Trophoblast cell (in vitro differentiated cells and primary cell): ENCODE data around the gene KAT6B. TPM values are rescaled to one million over a fixed set of nuclear protein-coding genes. Genes with fewer than 3 reads are reported as not detected.
"Not testable (repeated sequence)": the region's sequence is repeated elsewhere in the genome, so short reads cannot be mapped to it uniquely, and the experiment has no call there.

Experiments
- DNase-seq, 2 donors: peaks; one replicate each; pipeline ENCODE4 v3.0.0-alpha.2; 2016
- H2AFZ ChIP-seq: 2 replicates; pipeline ENCODE4 v1.6.1; 2013; ENCODE audit warnings: low read length, moderate library complexity, mild to moderate bottlenecking; ENCODE audit not compliant: insufficient read depth, poor library complexity
- H2AK5ac ChIP-seq: 2 replicates; pipeline ENCODE4 v1.6.1; 2013; ENCODE audit warnings: mild to moderate bottlenecking, low read length
- H2BK120ac ChIP-seq: 2 replicates; pipeline ENCODE4 v1.6.1; 2013; ENCODE audit warnings: low read length, mild to moderate bottlenecking, moderate library complexity; ENCODE audit not compliant: insufficient read depth, poor library complexity
- H2BK12ac ChIP-seq: 2 replicates; pipeline ENCODE4 v1.6.1; 2013; ENCODE audit warnings: mild to moderate bottlenecking, low read length, moderate library complexity
- H2BK5ac ChIP-seq: 2 replicates; pipeline ENCODE4 v1.6.1; 2013; ENCODE audit warnings: low read length, low read depth, moderate library complexity, mild to moderate bottlenecking; ENCODE audit not compliant: poor library complexity
- H3K14ac ChIP-seq: 2 replicates; pipeline ENCODE4 v1.6.1; 2013; ENCODE audit warnings: mild to moderate bottlenecking, low read length
- H3K18ac ChIP-seq: 2 replicates; pipeline ENCODE4 v1.6.1; 2013; ENCODE audit warnings: mild to moderate bottlenecking, low read length
- H3K23ac ChIP-seq: 2 replicates; pipeline ENCODE4 v1.6.1; 2013; ENCODE audit warnings: low read length
- H3K27ac ChIP-seq: 2 replicates; pipeline ENCODE4 v1.5.1; 2013; ENCODE audit warnings: low read depth, mild to moderate bottlenecking, inconsistent platforms, low read length, moderate library complexity
- H3K27me3 ChIP-seq: 2 replicates; pipeline ENCODE4 v1.6.1; 2013; ENCODE audit warnings: inconsistent platforms, mild to moderate bottlenecking, low read length, moderate library complexity; ENCODE audit not compliant: insufficient read depth
- H3K36me3 ChIP-seq, 2 experiments: 1 replicate in 1 of 2; 2 replicates in 1 of 2; pipeline ENCODE4 v1.6.1; 2013; ENCODE audit warnings: low read length in 2 of 2, mild to moderate bottlenecking in 2 of 2, moderate library complexity in 1 of 2; ENCODE audit not compliant: insufficient read depth in 2 of 2, control insufficient read depth in 1 of 2
- H3K4ac ChIP-seq: 2 replicates; pipeline ENCODE4 v1.6.1; 2013; ENCODE audit warnings: low read depth, mild to moderate bottlenecking, low read length, moderate library complexity
- H3K4me1 ChIP-seq, 2 experiments: 1 replicate in 1 of 2; 2 replicates in 1 of 2; pipeline ENCODE4 v1.6.1; 2013; ENCODE audit warnings: low read length in 2 of 2, mild to moderate bottlenecking in 2 of 2, moderate library complexity in 1 of 2; ENCODE audit not compliant: insufficient read depth in 2 of 2, control insufficient read depth in 1 of 2
- H3K4me2 ChIP-seq: 2 replicates; pipeline ENCODE4 v1.6.1; 2013; ENCODE audit warnings: inconsistent platforms, mild to moderate bottlenecking, low read length, moderate library complexity
- H3K4me3 ChIP-seq: 2 replicates; pipeline ENCODE4 v1.5.1; 2013; ENCODE audit warnings: mild to moderate bottlenecking, low read depth, low read length, inconsistent platforms
- H3K79me1 ChIP-seq: one replicate; pipeline ENCODE4 v1.6.1; 2013; ENCODE audit warnings: low read length
- H3K79me2 ChIP-seq: 2 replicates; pipeline ENCODE4 v1.6.1; 2013; ENCODE audit warnings: low read length, mild to moderate bottlenecking; ENCODE audit not compliant: control insufficient read depth, insufficient read depth, poor library complexity
- H3K9ac ChIP-seq: 2 replicates; pipeline ENCODE4 v1.6.1; 2013; ENCODE audit warnings: mild to moderate bottlenecking, low read length
- H3K9me3 ChIP-seq: 2 replicates; pipeline ENCODE4 v1.6.1; 2013; ENCODE audit warnings: low read depth, mild to moderate bottlenecking, control low read depth, inconsistent platforms, low read length; ENCODE audit not compliant: insufficient read depth
- H4K12ac ChIP-seq: 2 replicates; pipeline ENCODE4 v1.6.1; 2013; ENCODE audit warnings: low read depth, mild to moderate bottlenecking, low read length, moderate library complexity
- H4K8ac ChIP-seq: 2 replicates; pipeline ENCODE4 v1.6.1; 2013; ENCODE audit warnings: low read depth, mild to moderate bottlenecking, low read length, moderate library complexity
- H4K91ac ChIP-seq: one replicate; pipeline ENCODE4 v1.6.1; 2013; ENCODE audit warnings: low read depth, mild to moderate bottlenecking, low read length, moderate library complexity
- WGBS: extraction: QIAGEN DNeasy Blood & Tissue Kit; methylation state at CpG from one replicate; pipeline ENCODE4 v1.1.7; 2013; ENCODE audit warnings: missing lambda C conversion rate; ENCODE audit not compliant: insufficient read length, insufficient coverage; ENCODE audit errors: extremely low coverage; 5-methylcytosine and 5-hydroxymethylcytosine counted together
- polyA plus RNA-seq: library from polyadenylated mRNA; stranded (reverse); fragments of 200-250 nt; gene quantifications from 2 replicates; pipeline ENCODE4 v1.2.3, GENCODE V29; 2013

Gene KAT6B
- polyA plus RNA-seq: 5.8 and 6.2 TPM in 2 replicates

DNA sequence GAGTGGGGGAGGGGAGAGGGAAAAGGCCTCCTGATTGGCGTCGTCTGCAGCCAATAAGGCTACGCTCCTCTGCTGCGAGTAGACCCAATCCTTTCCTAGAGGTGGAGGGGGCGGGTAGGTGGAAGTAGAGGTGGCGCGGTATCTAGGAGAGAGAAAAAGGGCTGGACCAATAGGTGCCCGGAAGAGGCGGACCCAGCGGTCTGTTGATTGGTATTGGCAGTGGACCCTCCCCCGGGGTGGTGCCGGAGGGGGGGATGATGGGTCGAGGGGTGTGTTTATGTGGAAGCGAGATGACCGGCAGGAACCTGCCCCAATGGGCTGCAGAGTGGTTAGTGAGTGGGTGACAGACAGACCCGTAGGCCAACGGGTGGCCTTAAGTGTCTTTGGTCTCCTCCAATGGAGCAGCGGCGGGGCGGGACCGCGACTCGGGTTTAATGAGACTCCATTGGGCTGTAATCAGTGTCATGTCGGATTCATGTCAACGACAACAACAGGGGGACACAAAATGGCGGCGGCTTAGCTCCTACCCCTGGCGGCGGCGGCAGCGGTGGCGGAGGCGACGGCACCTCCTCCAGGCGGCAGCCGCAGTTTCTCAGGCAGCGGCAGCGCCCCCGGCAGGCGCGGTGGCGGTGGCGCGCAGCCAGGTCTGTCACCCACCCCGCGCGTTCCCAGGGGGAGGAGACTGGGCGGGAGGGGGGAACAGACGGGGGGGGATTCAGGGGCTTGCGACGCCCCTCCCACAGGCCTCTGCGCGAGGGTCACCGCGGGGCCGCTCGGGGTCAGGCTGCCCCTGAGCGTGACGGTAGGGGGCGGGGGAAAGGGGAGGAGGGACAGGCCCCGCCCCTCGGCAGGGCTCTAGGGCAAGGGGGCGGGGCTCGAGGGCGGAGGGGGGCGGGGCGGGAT is at the start of gene KAT6B:
KAT6B (plus strand) TSS at position 459 of the 903 bp plus-strand sequence. CDS start 16,258 bp downstream, outside the sequence.
- H3K4me2 ChIP-seq: peak within 1 kb of the TSS; percentile 100
- H3K27me3 ChIP-seq: no peaks in the 10 kb centered on the region
- H3K4ac ChIP-seq: peak within 1 kb of the TSS; percentile 86
- peak within 1 kb of the TSS; percentile 96 for H3K4me3 ChIP-seq
- H2AK5ac ChIP-seq: peak within 1 kb of the TSS; percentile 83
- H4K12ac ChIP-seq: peak within 1 kb of the TSS; percentile 96
- peak within 1 kb of the TSS; percentile 99 for H4K91ac ChIP-seq
- H3K9me3 ChIP-seq: no peaks in the 10 kb centered on the region
- peak within 1 kb of the TSS; percentile 66 for H2BK12ac ChIP-seq
- peak within 1 kb of the TSS; percentile 100 for H4K8ac ChIP-seq
- H3K23ac ChIP-seq: no peak within 1 kb of the TSS
- peak within 1 kb of the TSS; percentile 85 for H3K9ac ChIP-seq
- peaks cover 2 to 15% of the 10 kb centered on the region in 2 experiments for H3K4me1 ChIP-seq
- no CpG with 5 or more reads among the region's 67 CpGs for WGBS
- peak; percentile 100 for DNase-seq
- peak within 1 kb of the TSS; percentile 93 for H3K27ac ChIP-seq
- peak within 1 kb of the TSS; percentile 99 for H3K14ac ChIP-seq
- no peaks in the 10 kb centered on the region for H3K36me3 ChIP-seq
- H3K79me1 ChIP-seq: peaks cover 13% of the 10 kb centered on the region
- H2BK5ac ChIP-seq: peak within 1 kb of the TSS; percentile 98
- peaks cover 10% of the 10 kb centered on the region for H3K79me2 ChIP-seq
- H2BK120ac ChIP-seq: peak within 1 kb of the TSS; percentile 99
- peak within 1 kb of the TSS; percentile 98 for H3K18ac ChIP-seq
- peak within 1 kb of the TSS; percentile 93 for H2AFZ ChIP-seq

DNA sequence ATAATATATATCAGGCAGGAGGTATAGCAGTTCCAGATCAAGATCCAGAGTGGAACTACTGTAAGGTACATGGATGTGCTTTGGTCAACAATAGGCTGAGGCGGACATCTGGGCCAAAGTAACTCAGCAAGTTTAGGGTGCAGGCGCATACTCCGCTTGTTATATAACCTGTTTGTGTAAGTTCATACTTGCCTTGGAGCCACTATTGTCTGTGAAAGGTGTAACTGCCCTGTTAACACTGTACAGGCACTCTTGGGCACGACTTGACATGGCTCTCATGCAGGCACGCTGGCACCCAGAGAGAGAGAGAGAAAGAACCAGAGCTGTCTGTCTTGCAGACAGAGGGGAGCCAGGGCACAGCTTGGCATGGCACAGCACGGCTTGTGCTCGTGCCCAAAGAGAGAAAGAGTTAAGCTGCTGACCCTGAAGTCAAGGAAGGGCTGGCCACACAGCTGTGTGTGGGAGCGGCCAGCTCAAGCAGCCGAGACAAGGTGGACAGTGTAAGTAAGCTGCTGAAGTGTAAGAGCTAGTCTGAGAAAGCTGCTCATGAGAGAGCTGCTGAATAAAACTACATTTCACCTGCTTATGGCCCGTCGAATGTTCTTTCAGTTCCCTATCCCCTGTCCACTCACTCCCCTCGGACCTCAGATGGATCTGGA is 47.8 kb upstream of the KAT6B start:
- Histone ChIP-seq H3K79me1 (no peaks in the 10 kb centered on the region), H3K9me3 (peaks cover 7% of the 10 kb centered on the region), H3K9ac (no peak overlapping the region), H3K27ac (no peak overlapping the region), H4K91ac (no peak overlapping the region), H3K4me1 (no peaks in the 10 kb centered on the region), H2BK5ac (no peak overlapping the region), H3K79me2 (no peaks in the 10 kb centered on the region), H3K27me3 (no peaks in the 10 kb centered on the region), H2AFZ (no peak overlapping the region), H3K18ac (no peak overlapping the region), H3K4me3 (no peak overlapping the region), H3K4ac (no peak overlapping the region), H3K4me2 (no peak overlapping the region), H4K12ac (no peak overlapping the region), H3K14ac (no peak overlapping the region), H3K36me3 (no peaks in the 10 kb centered on the region), H2BK120ac (no peak overlapping the region), H4K8ac (no peak overlapping the region), H3K23ac (no peak overlapping the region), H2AK5ac (no peak overlapping the region), H2BK12ac (no peak overlapping the region)
- WGBS: no CpG with 5 or more reads among the region's 12 CpGs
- DNase-seq: no peak

DNA sequence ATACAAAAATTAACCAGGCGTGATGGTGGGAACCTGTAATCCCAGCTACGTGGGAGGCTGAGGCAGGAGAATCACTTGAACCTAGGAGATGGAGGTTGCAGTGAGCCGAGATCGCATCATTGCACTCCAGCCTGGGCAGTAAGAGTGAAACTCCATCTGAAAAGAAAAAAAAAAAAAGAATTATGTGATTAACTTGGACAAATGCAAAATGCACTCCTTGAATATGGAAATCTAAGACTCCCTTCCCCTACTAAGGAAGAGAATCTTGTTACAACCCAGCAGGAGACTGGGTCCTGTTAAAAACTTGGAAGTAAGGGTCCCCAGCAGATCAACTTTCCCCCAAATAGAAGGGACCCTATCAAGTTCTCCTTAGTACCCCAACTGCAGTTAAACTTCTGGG is 44.5 kb upstream of the KAT6B start:
- WGBS: no CpG with 5 or more reads among the region's 4 CpGs

DNA sequence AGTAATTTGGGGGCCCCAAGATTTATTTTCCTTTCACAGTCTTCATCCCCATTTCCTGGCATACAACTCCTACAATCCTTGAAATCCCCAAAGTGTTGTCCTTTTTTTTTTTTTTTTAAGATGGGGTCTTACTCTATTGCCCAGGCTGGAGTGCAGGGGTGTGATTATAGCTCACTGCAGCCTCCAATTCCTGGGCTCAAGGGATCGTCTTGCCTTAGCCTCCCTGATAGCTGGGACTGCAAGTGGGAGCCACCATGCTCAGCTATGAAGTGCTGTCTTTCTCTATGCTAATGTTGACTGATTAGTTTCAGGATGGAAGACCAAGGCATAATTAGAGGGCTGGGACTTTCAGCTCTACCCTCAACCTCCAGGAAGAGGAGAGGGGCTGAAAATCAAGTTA is 41.9 kb upstream of the KAT6B start:
- H3K4me2 ChIP-seq: no peak overlapping the region
- WGBS: no CpG with 5 or more reads among the region's 1 CpG

More for the DNA sequence above, 44.5 kb upstream of the KAT6B start:
- H3K79me1 ChIP-seq, H3K27me3 ChIP-seq, H3K27ac ChIP-seq, H4K8ac ChIP-seq, H3K4ac ChIP-seq, H2BK12ac ChIP-seq, H3K4me3 ChIP-seq, H3K14ac ChIP-seq, H4K12ac ChIP-seq, H2AFZ ChIP-seq, H3K4me2 ChIP-seq, H2BK120ac ChIP-seq, H3K23ac ChIP-seq, H2AK5ac ChIP-seq, H3K18ac ChIP-seq, H3K36me3 ChIP-seq, H3K4me1 ChIP-seq, H3K9me3 ChIP-seq, H3K9ac ChIP-seq, DNase-seq, H4K91ac ChIP-seq, H3K79me2 ChIP-seq, H2BK5ac ChIP-seq: not testable (repeated sequence)

More for the DNA sequence above, 41.9 kb upstream of the KAT6B start:
- H2AFZ ChIP-seq: no peak overlapping the region
- H3K4me3 ChIP-seq: no peak overlapping the region
- H3K27me3 ChIP-seq: no peaks in the 10 kb centered on the region
- no peak overlapping the region for H4K12ac ChIP-seq
- H3K9me3 ChIP-seq: no peaks in the 10 kb centered on the region
- no peak overlapping the region for H2BK12ac ChIP-seq
- no peak overlapping the region for H3K18ac ChIP-seq
- H4K8ac ChIP-seq: no peak overlapping the region
- H2AK5ac ChIP-seq: no peak overlapping the region
- no peak overlapping the region for H3K23ac ChIP-seq
- H3K4me1 ChIP-seq: no peaks in the 10 kb centered on the region
- H3K27ac ChIP-seq: no peak overlapping the region
- H2BK5ac ChIP-seq: no peak overlapping the region
- no peaks in the 10 kb centered on the region for H3K36me3 ChIP-seq
- H3K14ac ChIP-seq: no peak overlapping the region
- H4K91ac ChIP-seq: no peak overlapping the region
- no peak overlapping the region for H3K9ac ChIP-seq
- no peaks in the 10 kb centered on the region for H3K79me2 ChIP-seq
- no peak overlapping the region for H3K4ac ChIP-seq
- H3K79me1 ChIP-seq: no peaks in the 10 kb centered on the region
- no peak overlapping the region for H2BK120ac ChIP-seq
- DNase-seq: no peak
